Spinal cord (tissue), 10 donors: ENCODE data around the gene TMEM120B. TPM values are rescaled to one million over a fixed set of nuclear protein-coding genes. Genes with fewer than 3 reads are reported as not detected.
A peak's percentile ranks its signal among the peaks of the same experiment; 100 is the strongest.

Source experiments
- DNase-seq, 6 donors: peaks; one replicate each; pipeline versions ENCODE4 v3.0.0 to v3.0.0-alpha.2; 2013 to 2015; ENCODE audit warnings: low spot score in 6 of 6, low read depth in 4 of 6
- H3K27ac ChIP-seq: one replicate; pipeline ENCODE4 v1.5.1; 2013; ENCODE audit warnings: low read depth, low read length, control low read depth
- H3K27me3 ChIP-seq: one replicate; pipeline ENCODE4 v1.6.1; 2013; ENCODE audit warnings: low read length; ENCODE audit not compliant: control insufficient read depth, insufficient read depth
- H3K36me3 ChIP-seq: one replicate; pipeline ENCODE4 v1.6.1; 2013; ENCODE audit warnings: low read length; ENCODE audit not compliant: control insufficient read depth, insufficient read depth
- H3K4me1 ChIP-seq: one replicate; pipeline ENCODE4 v1.6.1; 2013; ENCODE audit warnings: low read length; ENCODE audit not compliant: control insufficient read depth, insufficient read depth
- H3K4me3 ChIP-seq: one replicate; pipeline ENCODE4 v1.5.1; 2013; ENCODE audit warnings: low read depth, low read length, control low read depth
- H3K9me3 ChIP-seq: one replicate; pipeline ENCODE4 v1.6.1; 2013; ENCODE audit warnings: low read length; ENCODE audit not compliant: control insufficient read depth, insufficient read depth
- WGBS: methylation state at CpG from one replicate; pipeline ENCODE4 v1.1.5; 2013; ENCODE audit warnings: missing lambda C conversion rate; ENCODE audit not compliant: insufficient coverage; 5-methylcytosine and 5-hydroxymethylcytosine counted together
- polyA plus RNA-seq, 2 donors: library from polyadenylated mRNA; unstranded; fragments of 120-200 nt; gene quantifications; one replicate each; pipeline ENCODE4 v1.2.1, GENCODE V29; 2013; ENCODE audit not compliant: insufficient read length in 2 of 2
- total RNA-seq, 2 donors: library from RNA; depleted of rRNA in 1 of 2; stranded (reverse); fragments of 120-200 nt in 1 of 2; fragments of >200 nt in 1 of 2; gene quantifications; one replicate each; pipeline versions ENCODE4 v1.2.3 to v1.2.4, GENCODE V29; 2013 to 2014
- donor health status: healthy.

TMEM120B gene
- total and polyA plus RNA-seq, 4 donors, result 6.1 to 22.2 (median 9.7) TPM

GRCh38 chr12:121828826-121829225, 116.3 kb downstream of the TMEM120B start:
- 93% methylated on average over 9 of the region's 9 CpGs for WGBS
- Histone ChIP-seq H3K36me3 (peaks cover 81% of the 10 kb centered on the region), H3K4me3 (no peak overlapping the region), H3K27ac (no peak overlapping the region), H3K27me3 (no peaks in the 10 kb centered on the region), H3K4me1 (peaks cover 12% of the 10 kb centered on the region), H3K9me3 (no peaks in the 10 kb centered on the region)
- no peak for DNase-seq

GRCh38 chr12:121829250-121829918, 116.8 kb downstream of the TMEM120B start:
- Histone ChIP-seq H3K9me3 (no peaks in the 10 kb centered on the region), H3K36me3 (peaks cover 75% of the 10 kb centered on the region), H3K27me3 (no peaks in the 10 kb centered on the region), H3K4me1 (peaks cover 12% of the 10 kb centered on the region), H3K4me3 (no peak overlapping the region), H3K27ac (no peak overlapping the region)
- peak in 1 of 6 donors; percentile 3 for DNase-seq
- WGBS, result 69% methylated on average over 5 of the region's 7 CpGs

GRCh38 chr12:121830134-121830533, 117.6 kb downstream of the TMEM120B start:
- H3K4me1 ChIP-seq, result peaks cover 12% of the 10 kb centered on the region
- no peaks in the 10 kb centered on the region for H3K9me3 ChIP-seq
- no peak overlapping the region for H3K4me3 ChIP-seq
- no peak overlapping the region for H3K27ac ChIP-seq
- peaks cover 68% of the 10 kb centered on the region for H3K36me3 ChIP-seq
- WGBS, result 81% methylated on average over 22 of the region's 23 CpGs
- H3K27me3 ChIP-seq, result no peaks in the 10 kb centered on the region
- no peak for DNase-seq

GRCh38 chr12:121830588-121831265, 118.2 kb downstream of the TMEM120B start:
- H3K27me3 ChIP-seq, result no peaks in the 10 kb centered on the region

More at GRCh38 chr12:121830588-121831265, 118.2 kb downstream of the TMEM120B start:
- H3K27ac ChIP-seq, result no peak overlapping the region
- H3K4me1 ChIP-seq, result peaks cover 12% of the 10 kb centered on the region
- peaks cover 62% of the 10 kb centered on the region for H3K36me3 ChIP-seq
- no peak overlapping the region for H3K4me3 ChIP-seq
- 92% methylated on average over 26 of the region's 29 CpGs for WGBS
- no peak for DNase-seq
- H3K9me3 ChIP-seq, result no peaks in the 10 kb centered on the region

Other genes starting within 250 kb of the TMEM120B start
- 10 to 100 TPM; 26.8 to 31.2 TPM for gene KDM2B, start 131.7 kb upstream of the TMEM120B start, total RNA-seq
- gene KDM2B, start 131.7 kb upstream of the TMEM120B start, polyA plus RNA-seq, result 10 to 100 TPM; 56.3 to 58.3 TPM
- 1 to 10 TPM; 3.0 to 8.3 TPM for gene ORAI1, start 86.2 kb upstream of the TMEM120B start, total RNA-seq
- 10 to 100 TPM; 12.6 to 14.3 TPM for gene ORAI1, start 86.2 kb upstream of the TMEM120B start, polyA plus RNA-seq
- gene MORN3, start 43.1 kb upstream of the TMEM120B start, total RNA-seq, result 1 to 10 TPM in 1 of 2 donors, under 1 TPM in 1; 0.79 to 4.5 TPM
- 1 to 10 TPM; 5.9 to 6.1 TPM for gene MORN3, start 43.1 kb upstream of the TMEM120B start, polyA plus RNA-seq
- gene RHOF, start 80.9 kb downstream of the TMEM120B start, total RNA-seq, result 10 to 100 TPM in 1 of 2 donors, 1 to 10 TPM in 1; 7.6 to 10.7 TPM
- gene RHOF, start 80.9 kb downstream of the TMEM120B start, polyA plus RNA-seq, result 10 to 100 TPM; 15.6 to 17.6 TPM
- gene SETD1B, start 91.3 kb downstream of the TMEM120B start, total RNA-seq, result 1 to 10 TPM; 4.1 to 5.8 TPM
- gene SETD1B, start 91.3 kb downstream of the TMEM120B start, polyA plus RNA-seq, result 10 to 100 TPM; 17.6 to 19.0 TPM
- under 1 TPM; 0.30 to 0.72 TPM for gene HPD, start 146.1 kb downstream of the TMEM120B start, total RNA-seq
- gene HPD, start 146.1 kb downstream of the TMEM120B start, polyA plus RNA-seq, result under 1 TPM; 0.17 to 0.26 TPM
- gene PSMD9, start 176.0 kb downstream of the TMEM120B start, total RNA-seq, result 10 to 100 TPM; 32.7 to 63.4 TPM
- gene PSMD9, start 176.0 kb downstream of the TMEM120B start, polyA plus RNA-seq, result 10 to 100 TPM; 48.0 to 58.8 TPM
- 10 to 100 TPM in 1 of 2 donors, 1 to 10 TPM in 1; 4.4 to 12.2 TPM for gene CFAP251, start 205.8 kb downstream of the TMEM120B start, total RNA-seq
- gene CFAP251, start 205.8 kb downstream of the TMEM120B start, polyA plus RNA-seq, result 1 to 10 TPM; 8.0 to 8.4 TPM